NCI-H187 treated with DMSO at 0.1 percent for 48 hours (cell line): ENCODE measurements around the gene FGGY.
"Not testable (repeated sequence)": the region's sequence is repeated elsewhere in the genome, so short reads cannot be mapped to it uniquely, and the experiment has no call there.

Experiments used
- DNase-seq: peaks from one replicate; lab custom pipeline; 2025; lab: John Stamatoyannopoulos, UW

Gene FGGY

GRCh38 chr1:59643526-59643925 lies 346.6 kb downstream of the FGGY start:
- DNase-seq: no peak

GRCh38 chr1:59645893-59646292 lies 349.0 kb downstream of the FGGY start:
- no peak for DNase-seq

DNA sequence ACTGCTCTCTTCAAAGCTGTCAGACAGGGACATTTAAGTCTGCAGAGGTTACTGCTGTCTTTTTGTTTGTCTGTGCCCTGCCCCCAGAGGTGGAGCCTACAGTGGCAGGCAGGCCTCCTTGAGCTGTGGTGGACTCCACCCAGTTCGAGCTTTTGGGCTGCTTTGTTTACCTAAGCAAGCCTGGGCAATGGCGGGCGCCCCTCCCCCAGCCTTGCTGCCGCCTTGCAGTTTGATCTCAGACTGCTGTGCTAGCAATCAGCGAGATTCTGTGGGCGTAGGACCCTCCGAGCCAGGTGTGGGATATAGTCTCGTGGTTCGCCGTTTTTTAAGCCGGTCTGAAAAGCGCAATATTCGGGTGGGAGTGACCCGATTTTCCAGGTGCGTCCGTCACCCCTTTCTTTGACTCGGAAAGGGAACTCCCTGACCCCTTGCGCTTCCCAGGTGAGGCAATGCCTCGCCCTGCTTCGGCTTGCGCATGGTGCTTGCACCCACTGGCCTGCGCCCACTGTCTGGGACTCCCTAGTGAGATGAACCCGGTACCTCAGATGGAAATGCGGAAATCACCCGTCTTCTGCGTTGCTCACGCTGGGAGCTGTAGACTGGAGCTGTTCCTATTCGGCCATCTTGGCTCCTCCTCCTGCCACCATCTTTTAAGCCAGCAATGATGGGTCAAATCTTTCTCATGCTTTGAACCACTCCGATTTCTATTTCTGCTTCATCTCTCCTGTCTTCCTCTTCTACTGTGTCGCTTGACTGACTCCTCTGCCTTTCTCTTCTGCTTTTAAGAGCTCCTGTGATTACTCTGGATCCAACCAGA lies 356.5 kb downstream of the FGGY start:
- DNase-seq: not testable (repeated sequence)

DNA sequence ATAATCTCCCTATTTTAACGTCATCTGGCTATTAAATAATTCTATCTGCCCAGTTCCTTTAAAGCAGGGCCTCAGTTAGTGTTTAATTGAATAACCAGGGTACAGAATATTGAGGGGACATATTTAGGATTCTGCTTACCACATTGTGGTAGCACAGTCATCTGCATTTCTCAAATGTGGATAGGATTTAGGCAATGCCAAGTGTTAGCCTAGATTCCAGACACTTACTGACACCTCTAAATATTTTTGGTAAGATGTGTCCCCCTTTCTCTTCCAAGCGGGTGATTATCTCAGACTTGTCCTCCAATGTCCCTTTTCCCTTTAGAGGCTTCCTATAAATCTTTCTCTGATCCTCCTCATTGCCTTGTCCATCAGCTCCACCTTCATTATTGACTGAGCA lies 357.1 kb downstream of the FGGY start:
- no peak for DNase-seq

- DNase-seq: no peak
Measured at GRCh38 chr1:59657873-59658465, 361.1 kb downstream of the FGGY start.

DNA sequence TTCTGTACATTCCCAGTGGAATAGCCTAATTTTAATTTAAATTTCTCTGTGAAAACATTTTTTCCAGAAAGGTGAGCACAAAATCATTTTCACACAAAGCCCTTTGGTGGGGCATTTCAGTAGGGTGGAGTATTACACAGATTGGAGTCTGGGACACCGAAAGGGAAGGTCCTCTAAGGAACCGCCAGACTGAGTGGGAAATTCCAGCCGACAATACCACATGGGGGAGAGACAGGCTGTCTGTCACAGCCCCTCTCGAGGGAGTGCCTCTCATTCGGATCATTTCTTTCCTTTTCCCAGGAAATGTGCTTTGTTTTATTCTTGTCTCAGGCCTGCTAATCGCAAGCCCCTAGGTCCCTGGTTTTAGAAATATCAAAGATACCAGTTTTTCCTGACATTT lies 367.3 kb downstream of the FGGY start:
- DNase-seq: no peak

DNA sequence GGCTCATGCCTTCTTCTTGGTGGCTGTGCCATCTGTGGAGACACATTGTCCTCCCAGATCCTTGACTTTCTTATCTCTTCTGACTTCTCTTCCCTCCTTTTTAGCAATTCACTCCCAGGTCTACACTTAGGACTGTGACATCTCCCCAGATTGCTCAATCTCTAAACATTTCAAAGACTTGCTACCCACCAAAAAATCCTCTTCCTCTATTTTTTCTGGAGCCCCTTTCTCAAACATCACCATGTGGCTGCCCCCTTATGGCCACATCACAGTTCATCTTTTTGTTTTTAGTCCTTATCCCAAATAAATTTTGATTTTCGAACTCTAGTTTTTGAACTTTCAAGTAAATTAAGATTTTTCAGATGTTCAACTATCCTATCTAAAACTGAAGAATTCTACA lies 369.2 kb downstream of the FGGY start:
- no peak for DNase-seq

DNA sequence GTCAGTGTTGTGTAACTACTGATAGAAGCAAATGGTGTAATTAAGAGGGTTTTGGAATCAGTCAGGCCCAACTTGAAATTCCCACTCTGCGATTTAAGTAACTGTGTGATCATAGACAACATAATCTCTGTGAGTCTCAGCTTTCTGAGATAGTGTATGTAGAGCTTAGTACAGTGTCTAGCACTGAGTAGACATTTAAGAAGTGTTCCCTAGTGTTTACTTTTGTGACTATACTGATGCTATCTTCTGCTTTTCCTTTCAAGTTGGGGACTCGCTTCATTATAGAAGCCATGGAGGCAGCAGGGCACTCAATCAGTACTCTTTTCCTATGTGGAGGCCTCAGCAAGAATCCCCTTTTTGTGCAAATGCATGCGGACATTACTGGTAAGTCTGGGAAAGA lies 370.1 kb downstream of the FGGY start:
- DNase-seq: no peak

DNA sequence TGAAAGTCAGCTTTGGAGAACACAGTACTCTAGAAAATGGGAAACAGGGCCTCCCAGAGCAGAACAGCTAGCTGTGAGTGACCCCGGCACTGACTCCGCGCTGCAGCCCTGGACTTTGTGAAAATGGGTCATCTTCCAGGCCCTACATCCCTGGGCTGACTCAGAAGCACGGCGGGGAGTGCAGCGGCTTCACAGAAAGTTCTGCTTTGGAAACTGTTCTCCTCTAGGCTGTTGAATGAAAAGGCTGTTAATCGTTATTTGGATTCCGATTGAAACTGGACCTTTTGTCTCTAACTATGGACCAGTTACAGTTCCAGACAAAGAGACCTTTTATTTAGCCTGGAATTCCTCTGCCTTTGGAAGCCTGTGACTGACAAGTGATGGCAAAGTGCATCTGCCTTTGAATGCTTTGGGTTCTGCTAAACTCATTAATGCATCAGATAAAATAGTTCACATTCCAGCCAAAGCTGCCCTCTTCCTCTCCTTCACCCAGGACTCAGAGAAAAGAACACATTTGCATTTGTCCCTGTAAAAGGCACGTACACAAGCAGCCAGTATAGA lies 372.9 kb downstream of the FGGY start:
- no peak for DNase-seq

DNA sequence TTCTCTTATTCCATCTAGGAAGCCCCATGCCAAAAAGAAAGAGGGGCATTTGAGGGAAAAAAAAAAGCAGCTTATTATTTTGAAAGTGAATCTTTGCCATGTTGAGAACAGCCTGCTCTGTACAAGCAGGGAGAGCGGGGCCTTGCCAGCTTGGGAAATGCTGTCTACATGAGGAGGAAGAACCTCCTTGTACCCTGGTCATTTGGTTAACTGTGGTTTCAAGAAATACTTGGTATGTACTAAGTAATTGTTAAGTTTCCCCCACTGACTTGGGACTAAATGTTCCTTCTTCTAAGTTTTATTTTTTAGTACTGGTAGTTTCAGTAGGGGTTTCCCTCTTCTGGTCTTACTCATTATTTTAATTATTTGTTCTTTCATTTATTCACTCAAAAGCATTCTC lies 373.8 kb downstream of the FGGY start:
- no peak for DNase-seq

DNA sequence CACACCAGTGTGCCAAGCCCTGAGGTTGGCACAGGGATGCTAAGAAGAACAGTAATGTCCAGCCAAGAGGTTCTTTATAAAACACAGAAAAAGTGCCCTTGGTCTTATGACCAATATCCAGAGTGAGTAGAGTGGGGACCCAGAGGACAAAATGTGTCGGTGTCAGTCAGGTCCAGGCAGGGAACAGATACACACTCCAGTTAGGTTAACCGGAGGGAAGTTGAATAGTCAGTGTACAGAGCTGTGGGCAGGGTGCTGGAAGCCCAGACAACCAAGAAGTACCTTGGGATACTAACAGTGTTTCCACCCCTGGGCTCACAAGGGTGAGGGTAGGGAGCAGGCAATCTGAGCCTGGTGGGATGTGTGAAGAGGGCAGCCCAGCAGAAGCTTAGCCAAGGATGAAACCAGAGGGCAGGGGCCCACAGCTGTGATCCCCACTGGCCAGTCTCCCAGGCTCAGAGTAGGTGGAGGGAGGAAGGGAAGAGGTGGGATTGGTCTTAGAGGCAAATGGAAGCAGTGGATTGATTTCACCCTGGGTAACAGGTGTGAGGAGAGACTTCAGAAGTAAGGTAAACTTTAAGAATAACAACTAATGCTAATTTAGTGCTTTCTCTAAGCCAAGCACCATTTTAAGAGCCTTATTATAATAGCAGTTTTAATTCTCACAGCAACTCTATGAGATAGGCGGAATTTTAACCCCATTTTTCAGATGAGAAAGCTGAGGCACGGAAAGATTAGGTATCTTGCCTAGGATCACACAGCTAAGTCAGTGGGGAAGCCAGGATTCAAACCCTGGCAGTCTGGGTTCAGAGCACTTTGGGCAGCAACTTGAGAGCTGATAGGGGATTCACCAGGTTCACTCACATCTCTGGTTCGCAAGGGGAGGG lies 374.4 kb downstream of the FGGY start:
- no peak for DNase-seq

DNA sequence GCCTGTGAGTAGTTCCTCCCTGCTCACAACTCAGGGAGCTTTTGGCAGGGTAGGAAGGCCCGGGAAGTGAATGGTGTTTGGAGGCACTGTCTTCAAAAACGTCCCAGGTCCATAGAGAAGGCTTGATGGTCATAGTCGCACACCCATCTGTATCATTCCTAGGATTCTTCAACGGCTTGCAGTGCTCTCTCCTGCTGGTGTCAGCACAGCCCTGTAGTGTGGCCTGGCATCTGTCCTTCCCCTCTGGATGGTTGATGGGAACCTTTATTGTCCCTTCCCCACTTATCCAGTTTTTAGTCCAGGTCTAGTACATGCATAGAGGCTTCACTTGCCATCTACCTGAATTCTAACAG lies 375.0 kb downstream of the FGGY start:
- DNase-seq: no peak

GRCh38 chr1:59672851-59673572 lies 376.1 kb downstream of the FGGY start:
- DNase-seq: no peak

GRCh38 chr1:59673573-59674450 lies 376.9 kb downstream of the FGGY start:
- DNase-seq: no peak

DNA sequence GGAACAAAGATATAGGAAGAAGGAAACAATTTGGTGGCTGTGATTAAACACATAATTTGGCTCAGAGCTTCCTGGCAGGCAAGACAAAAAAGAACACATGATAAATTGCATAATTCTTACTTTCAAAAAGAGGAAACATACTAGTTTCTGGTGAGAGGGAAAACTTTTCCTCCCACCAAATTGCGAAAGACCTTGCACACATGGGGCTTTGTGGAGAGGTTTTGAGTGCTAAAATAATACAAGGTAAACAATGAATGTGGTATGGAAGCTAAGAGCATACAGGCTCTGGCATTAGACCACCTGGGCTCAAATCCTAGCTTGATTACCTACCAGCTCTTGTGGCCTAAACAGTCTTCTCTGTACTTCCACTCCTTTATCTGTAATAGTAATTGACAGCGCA lies 377.7 kb downstream of the FGGY start:
- no peak for DNase-seq

- DNase-seq: no peak
Measured at GRCh38 chr1:59675936-59676335, 379.0 kb downstream of the FGGY start.

GRCh38 chr1:59678040-59678439 lies 381.1 kb downstream of the FGGY start:
- DNase-seq: no peak

DNA sequence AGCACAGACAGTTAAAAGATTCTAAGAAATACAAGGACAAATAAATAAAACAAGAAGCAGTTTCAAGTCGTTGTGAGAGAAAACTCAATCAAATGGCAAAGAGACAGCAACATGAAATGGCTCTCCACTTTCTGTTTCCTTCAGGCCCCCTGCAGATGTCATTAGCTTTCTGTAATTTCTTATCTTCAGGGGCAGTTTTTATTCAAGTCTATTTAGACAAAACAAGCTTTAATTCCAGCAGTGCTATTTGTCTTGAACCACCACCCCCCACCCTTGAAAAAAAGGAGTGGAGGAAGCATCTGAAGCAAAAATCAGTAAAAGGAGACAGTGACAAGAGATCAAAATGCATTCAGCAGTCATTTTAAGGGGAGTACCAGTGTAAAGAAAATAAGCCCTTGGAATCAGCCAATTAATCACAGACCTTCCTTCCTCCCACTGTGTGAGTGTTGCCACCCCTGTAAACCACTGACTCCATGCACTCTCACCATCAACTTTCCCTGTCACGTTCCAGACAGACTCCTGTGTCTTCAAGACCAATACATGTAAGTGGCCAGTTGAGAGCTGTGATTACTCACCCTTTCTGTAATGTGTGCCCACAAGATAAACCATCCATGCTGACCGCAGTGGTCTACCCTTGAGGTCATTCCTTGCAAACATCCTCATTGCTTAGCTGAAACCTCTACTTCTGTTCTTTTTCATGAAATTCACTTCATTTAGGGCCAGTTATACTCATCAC lies 381.8 kb downstream of the FGGY start:
- no peak for DNase-seq

GRCh38 chr1:59680044-59680443 lies 383.1 kb downstream of the FGGY start:
- no peak for DNase-seq

DNA sequence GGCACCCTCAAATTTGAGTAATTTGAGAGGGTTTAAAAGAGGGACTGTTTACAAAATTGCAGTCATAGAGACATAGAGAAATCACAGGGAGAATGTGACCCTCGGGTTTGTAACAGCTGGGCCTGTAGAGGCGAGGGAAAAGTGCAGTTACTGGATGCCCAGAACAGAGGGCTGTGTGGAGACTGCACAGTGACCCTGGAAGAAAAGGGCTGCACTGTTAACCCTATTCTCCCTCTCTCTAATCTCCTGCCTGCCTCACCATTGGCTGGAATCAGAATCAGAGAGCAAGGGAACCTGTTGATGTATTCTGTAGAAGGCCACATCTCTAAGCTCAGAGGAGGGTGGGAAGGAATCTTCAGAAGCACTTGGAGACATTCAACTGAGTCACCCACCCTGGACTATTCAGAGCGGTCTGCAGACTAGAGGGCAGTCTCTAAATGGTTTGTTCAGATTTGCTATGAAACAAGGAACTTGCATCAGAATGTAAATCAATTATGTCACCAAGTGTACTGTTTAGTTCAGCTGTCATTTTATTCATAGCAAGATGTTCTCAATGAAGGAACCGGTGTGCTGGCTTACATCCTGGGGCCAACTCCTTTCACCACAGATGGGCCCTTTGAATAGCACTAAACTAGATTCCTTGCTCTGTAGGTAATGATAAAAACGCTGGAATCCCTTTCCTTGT lies 385.6 kb downstream of the FGGY start:
- no peak for DNase-seq
